GM21737 (cell line): Measurements from ENCODE around the gene PLAGL2.
"Not testable (repeated sequence)": the region's sequence is repeated elsewhere in the genome, so short reads cannot be mapped to it uniquely, and the experiment has no call there.

ENCODE experiments used
- ATAC-seq: cut with Tn5 transposase; IDR thresholded peaks from one replicate; pipeline ENCODE4 v1.9.1; 2021; ENCODE audit warnings: mild to moderate bottlenecking, moderate library complexity; ENCODE audit not compliant: unreplicated experiment

PLAGL2 gene

GRCh38 chr20:32184961-32185603 lies 22.5 kb downstream of the PLAGL2 start:
- no peak for ATAC-seq

DNA sequence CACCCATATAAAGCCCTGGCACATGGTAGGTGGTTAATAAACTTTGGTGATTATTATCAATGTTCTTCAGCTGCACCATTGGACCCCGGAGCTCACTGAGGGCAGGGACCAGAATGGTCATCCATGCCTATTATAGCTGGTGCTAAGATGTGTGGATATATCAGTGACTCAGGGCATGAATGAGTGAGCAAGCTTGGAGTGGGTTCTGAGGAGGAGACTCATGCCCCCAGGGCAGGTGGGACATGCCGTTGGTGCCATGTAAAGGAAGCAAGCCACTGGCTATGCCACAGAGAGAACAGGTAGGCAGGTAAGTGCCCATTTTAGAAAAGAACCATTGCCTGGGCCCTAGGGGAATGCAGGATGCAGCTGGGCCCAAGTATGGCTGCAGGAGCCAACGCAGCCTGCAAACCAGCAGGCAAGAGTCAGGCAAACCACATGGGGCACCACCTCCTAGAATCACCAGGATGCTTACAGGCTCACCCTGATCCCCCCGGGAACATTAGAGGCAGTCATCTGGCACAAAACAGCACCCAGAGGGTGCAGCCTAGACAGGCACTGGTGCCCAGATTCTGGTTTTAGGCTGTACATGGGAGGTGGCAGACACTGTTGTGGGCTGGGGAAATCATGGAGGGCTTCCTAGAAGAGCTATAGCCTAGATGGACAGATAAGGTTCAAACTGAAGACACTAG lies 23.5 kb downstream of the PLAGL2 start:
- no peak for ATAC-seq

DNA sequence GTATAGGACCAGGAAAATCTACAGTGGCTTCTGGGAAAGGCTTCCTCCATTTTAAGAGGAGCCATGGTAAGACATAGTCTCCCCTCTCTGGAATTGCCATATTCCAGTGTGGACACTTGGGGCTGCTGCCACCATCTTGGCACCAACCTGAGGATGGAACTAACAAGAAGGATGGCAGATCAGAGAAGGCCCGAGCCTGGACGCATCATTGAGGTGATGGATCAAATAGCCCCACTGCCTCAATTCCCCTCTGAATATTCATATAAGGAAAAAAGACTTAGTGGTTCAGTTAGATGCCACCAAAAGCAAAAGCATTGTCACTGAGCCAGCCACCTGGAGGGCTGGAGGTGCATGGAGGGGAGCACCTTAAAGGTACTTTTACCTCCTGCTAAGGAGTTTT lies 25.9 kb downstream of the PLAGL2 start:
- no peak for ATAC-seq

GRCh38 chr20:32179934-32180333 lies 27.6 kb downstream of the PLAGL2 start:
- no peak for ATAC-seq

GRCh38 chr20:32179515-32179914 lies 28.0 kb downstream of the PLAGL2 start:
- ATAC-seq = no peak

- not testable (repeated sequence) for ATAC-seq
Measured at GRCh38 chr20:32177696-32178095, 29.8 kb downstream of the PLAGL2 start.

DNA sequence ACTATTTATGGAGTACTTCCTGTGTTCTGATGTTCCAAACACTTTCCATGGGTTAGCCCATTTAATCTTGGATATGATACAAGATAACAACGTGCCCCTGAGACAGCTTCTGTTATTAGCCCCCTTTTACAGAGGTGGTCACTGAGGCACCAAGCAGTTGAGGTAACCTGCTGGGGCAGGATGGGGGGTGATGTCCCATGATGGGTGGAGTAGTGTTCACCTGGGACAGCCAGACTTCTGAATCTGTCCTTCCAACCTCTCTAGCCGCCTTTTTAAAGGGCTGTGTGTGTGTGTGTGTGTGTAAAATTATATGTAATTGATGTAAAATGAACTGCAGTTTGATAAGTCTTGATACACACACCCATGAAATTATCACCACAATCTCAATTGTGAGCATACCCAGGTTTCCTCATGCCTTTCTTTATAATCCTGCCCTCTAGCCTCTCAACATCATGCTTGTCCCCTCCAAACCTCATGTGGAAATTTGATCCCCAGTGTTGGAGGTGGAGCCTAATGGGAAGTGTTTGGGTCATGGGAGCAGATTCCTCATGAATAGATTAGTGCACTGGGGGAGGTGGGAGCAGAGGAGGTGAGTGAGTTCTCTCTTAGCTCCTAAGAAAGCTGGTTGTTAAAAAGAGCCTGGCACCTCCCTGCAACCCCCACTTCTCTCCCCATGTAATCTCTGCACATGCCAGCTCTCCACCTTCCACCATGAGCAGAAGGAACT lies 39.2 kb downstream of the PLAGL2 start:
- no peak for ATAC-seq

- ATAC-seq = no peak
Measured at GRCh38 chr20:32167552-32167951, 40.0 kb downstream of the PLAGL2 start.

DNA sequence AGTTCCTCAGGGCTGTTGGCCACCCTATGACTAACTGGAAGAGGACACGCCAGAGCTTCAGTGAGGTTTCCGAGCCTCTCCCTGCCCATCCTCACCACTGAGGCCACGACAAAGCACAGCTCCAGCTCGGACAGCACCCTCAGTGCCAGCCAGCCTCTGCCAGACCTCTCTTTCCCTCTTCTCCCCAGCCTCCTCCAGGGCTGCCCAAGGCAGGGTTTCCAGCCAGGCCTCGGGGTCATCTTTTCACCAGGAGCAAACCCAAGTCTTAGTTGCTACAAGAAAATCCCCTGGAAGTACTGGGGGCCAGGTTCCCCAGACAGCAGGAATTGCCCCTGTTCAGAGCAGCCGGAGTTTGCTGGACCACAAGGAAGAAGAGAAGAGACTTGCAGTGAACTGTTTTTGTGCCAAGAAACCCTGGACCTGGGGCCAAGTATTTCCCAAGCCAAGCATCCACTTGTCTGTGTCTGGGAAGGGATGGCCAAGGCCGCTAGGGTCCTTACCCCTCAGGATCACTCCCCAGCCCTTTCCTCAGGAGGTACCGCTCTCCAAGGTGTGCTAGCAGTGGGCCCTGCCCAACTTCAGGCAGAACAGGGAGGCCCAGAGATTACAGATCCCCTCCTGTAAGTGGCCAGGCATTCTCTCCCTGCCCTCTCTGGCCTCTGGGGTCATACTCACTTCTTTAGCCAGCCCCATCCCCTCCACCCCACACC lies 41.6 kb downstream of the PLAGL2 start:
- ATAC-seq = no peak

DNA sequence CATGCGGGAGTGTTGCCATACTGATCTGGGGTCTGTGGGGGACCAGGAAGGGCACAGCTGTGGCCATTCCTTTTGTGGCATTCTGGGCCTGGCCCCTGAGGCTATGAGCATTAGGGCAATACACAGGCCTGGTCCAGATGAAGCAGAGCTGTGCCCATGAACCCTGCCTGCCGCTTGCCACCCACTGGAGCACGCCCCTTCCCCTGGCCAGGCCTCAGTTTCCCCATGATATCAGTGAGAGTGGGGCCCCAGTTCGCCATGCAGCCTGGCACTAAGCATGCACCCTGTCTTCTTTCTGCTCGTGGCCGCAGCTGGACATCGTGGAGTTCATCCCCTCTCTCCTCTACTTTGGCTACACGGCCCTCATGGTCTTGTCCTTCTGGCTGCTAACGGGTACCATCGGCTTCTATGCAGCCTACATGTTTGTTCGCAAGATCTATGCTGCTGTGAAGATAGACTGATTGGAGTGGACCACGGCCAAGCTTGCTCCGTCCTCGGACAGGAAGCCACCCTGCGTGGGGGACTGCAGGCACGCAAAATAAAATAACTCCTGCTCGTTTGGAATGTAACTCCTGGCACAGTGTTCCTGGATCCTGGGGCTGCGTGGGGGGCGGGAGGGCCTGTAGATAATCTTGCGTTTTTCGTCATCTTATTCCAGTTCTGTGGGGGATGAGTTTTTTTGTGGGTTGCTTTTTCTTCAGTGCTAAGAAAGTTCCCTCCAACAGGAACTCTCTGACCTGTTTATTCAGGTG lies 42.4 kb downstream of the PLAGL2 start:
- ATAC-seq = no peak

GRCh38 chr20:32163951-32164350 lies 43.6 kb downstream of the PLAGL2 start:
- ATAC-seq = no peak

DNA sequence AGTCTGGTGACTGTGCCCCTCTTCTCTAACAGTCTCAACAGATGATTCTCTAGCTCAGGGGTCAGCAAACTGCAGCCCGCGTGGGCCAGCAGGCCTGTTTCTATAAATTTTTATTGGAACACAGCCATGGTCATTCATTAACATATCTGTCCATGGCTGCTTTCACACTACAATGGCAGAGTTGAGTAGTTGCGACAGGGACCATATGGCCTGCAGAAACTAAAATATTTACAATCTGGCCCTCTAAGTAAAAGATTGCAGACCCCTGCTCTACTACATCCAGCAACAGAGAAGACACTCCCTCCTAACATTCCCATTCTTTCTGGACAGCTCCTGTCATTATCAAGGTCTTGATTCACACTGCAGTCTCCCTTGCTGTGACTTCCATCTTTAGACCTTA lies 45.2 kb downstream of the PLAGL2 start:
- no peak for ATAC-seq

- ATAC-seq = no peak
Measured at GRCh38 chr20:32160341-32160740, 47.2 kb downstream of the PLAGL2 start.

DNA sequence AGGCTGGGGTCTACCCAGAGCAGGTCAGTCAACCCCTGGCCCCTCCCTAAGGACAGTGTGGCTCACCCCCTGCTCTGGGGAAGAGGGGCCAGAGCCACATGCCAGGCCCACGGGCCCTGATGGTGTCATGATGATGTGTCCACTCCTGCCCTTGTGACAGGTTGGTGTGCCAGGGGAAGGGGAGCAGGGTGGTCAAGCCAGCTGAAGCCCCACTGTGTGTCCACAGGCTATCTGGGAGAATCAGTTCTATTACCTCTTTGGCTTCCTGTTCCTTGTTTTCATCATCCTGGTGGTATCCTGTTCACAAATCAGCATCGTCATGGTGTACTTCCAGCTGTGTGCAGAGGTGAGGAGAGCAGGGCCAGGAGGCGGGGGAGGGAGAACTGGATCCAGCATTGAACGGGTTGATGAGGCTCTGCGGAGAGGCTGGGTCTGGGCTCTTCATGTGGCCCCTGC lies 47.7 kb downstream of the PLAGL2 start:
- no peak for ATAC-seq

- ATAC-seq = no peak
Measured at GRCh38 chr20:32158943-32159660, 48.4 kb downstream of the PLAGL2 start.

DNA sequence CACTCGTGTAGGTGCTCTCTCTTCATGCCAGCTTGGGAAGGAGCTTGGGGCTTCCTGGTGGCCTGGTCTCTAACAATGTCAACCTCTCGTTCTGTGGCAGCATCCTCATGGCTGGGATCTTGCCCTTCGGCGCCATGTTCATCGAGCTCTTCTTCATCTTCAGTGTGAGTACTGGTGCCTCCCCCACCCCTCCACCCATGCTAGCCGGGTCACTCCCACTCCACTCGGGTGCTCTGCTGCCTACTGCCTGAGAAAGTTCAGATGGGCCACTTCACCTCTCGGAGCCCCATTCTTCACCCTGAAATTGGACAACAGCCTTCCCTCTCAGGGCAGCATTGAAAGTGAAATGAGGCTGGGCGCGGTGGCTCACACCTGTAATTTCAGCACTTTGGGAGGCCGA lies 49.2 kb downstream of the PLAGL2 start:
- ATAC-seq = no peak

DNA sequence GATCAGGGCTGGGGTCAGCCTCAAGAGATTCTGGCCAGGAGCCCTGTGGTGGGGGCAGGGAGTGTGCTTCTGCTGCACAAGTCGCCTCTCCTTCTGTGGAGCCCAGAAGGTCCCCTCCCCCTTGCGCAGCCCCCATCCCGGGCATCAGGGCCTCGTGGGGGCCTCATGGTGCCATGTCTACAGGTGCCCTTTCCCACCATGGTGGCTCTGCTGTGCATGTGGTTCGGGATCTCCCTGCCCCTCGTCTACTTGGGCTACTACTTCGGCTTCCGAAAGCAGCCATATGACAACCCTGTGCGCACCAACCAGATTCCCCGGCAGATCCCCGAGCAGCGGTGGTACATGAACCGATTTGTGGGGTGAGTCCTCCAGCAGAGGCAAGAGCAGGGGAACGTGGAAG lies 49.9 kb downstream of the PLAGL2 start:
- no peak for ATAC-seq

DNA sequence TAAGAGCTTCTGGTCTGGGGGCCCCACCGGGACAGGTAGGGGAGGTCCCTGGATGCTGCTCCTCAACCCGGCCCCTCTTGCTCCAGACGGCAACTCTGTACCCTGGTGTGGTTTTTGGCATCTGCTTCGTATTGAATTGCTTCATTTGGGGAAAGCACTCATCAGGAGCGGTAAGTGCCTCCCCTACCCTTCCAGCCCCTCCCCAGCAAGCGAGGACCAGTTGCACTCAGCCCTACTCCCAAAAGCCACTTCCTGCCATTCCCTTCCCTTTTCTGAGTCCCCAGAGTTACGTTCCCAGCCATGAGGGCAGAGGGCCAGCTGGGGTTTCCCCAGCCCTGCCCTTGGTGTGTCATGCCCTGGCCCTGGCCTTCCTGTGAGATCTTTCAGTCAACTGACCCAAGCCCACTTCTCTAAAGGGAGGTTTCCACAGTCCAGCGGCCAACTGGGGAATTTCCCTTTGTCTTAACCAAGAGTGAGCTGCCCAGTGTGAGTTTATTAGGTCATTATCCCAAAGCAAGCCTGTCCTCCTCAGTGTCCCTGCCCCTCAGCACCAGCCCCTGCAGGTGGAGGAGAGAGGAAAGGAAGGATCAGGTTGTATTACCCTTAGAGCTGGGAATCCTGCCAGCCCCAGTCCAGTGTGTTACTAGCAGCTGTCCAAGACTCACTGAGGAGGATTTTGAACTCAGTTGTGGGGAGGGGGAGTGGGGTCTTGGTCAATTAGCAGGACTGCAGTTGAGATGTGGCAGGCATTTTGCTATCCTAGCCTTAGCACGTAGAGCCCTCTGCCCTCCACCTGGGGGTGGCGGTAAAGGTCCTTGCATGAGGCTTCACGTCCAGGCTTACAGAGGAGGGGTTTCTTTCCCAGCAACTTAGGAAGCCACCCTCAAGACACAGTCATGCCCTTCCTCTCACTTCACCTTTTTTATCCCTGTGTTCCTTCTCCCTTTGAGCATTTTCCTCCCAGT lies 52.2 kb downstream of the PLAGL2 start:
- no peak for ATAC-seq

DNA sequence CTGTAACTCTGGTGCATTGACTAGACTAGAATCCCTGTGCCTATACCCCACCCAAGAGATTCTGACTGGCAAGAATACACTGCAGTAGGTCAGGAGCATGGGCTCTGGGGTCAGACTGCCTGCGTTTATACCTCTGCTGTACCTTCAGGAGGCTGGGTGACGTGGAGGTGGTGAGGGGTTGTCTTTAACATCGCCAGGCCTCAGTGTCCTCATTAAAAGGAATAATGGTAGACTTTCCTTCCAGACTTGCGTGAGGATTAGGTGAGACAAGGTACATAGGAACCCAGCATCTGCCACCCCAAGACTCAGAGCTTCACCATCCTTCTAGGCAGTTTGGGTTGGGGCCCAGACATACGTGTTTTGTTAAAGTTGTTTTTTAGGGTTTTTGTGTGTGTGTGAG lies 53.8 kb downstream of the PLAGL2 start:
- ATAC-seq = no peak
